AG04450 (cell line): ENCODE data around the gene ALG14. TPM values are rescaled to one million over a fixed set of nuclear protein-coding genes. Genes with fewer than 3 reads are reported as not detected.

Source experiments
- CTCF ChIA-PET: fragments of 300-600, 350-600 bp; formaldehyde crosslinking; extraction: SDS; loops from one replicate; lab custom pipeline; 2022; ENCODE audit warnings: antibody characterized with exemption, inconsistent platforms; lab: Charles Lee
- POLR2A ChIA-PET: fragments of 350-600 bp; formaldehyde crosslinking; extraction: SDS; loops from one replicate; lab custom pipeline; 2021; ENCODE audit warnings: antibody characterized with exemption, inconsistent platforms; lab: Yijun Ruan, JAX
- DNase-seq: peaks from one replicate; pipeline ENCODE4 v3.0.0-alpha.2; 2011; ENCODE audit warnings: low read depth, low spot score
- H3K27ac ChIP-seq: one replicate; pipeline ENCODE4 v1.5.1; 2012; ENCODE audit warnings: low read depth, low read length, control low read depth
- H3K27me3 ChIP-seq: one replicate; pipeline ENCODE4 v1.6.0; 2012; ENCODE audit warnings: low read length; ENCODE audit not compliant: control insufficient read depth, insufficient read depth
- H3K4me3 ChIP-seq: 2 replicates; pipeline ENCODE4 v1.5.1; 2011; ENCODE audit warnings: mild to moderate bottlenecking, low read depth, low read length, control low read depth
- H3K9me3 ChIP-seq: 2 replicates; pipeline ENCODE4 v1.5.1; 2012; ENCODE audit warnings: low read length; ENCODE audit not compliant: control insufficient read depth, insufficient read depth
- CTCF ChIP-seq: IDR thresholded peaks from 2 replicates; pipeline ENCODE4 v1.5.1; 2011; ENCODE audit warnings: low read depth, low read length, control low read depth, inconsistent platforms
- polyA plus RNA-seq: library from polyadenylated mRNA; depleted of rRNA; stranded (reverse); fragments of >200 nt; gene quantifications from 2 replicates; pipeline ENCODE4 v1.2.3, GENCODE V29; 2011

Gene ALG14
- polyA plus RNA-seq, 1 experiment = 3.1 TPM

GRCh38 chr1:94955767-94956632, 116.8 kb downstream of the ALG14 start:
- no peaks in the 10 kb centered on the region; the same call in 1 of the 2 replicates for H3K9me3 ChIP-seq
- TF ChIP-seq CTCF = no peak
- CTCF ChIA-PET = interaction anchor here (0.7 kb wide), 1 partner anchor 46 kb away, joined by 3 read pairs; no protein-coding TSS in a partner anchor
- no peak overlapping the region for H3K4me3 ChIP-seq
- POLR2A ChIA-PET = no interaction called here
- H3K27ac ChIP-seq = peak overlapping the region; percentile 24
- no peaks in the 10 kb centered on the region for H3K27me3 ChIP-seq
- DNase-seq = no peak

- Histone ChIP-seq H3K4me3 (no peak overlapping the region), H3K27me3 (no peaks in the 10 kb centered on the region), H3K27ac (peak overlapping the region; percentile 13), H3K9me3 (no peaks in the 10 kb centered on the region; the same call in 1 of the 2 replicates)
- POLR2A ChIA-PET = interaction anchor here (0.6 to 0.7 kb wide), 2 partner anchors 8 to 294 kb away, joined by 3 to 7 read pairs; no protein-coding TSS in a partner anchor
- DNase-seq = no peak
- CTCF ChIA-PET = interaction anchor here (0.6 to 2.0 kb wide), 3 partner anchors 87 to 123 kb away, joined by 3 to 5 read pairs (median 5); no protein-coding TSS in a partner anchor
- no peak for TF ChIP-seq CTCF
Observed at GRCh38 chr1:94954263-94955220, 118.2 kb downstream of the ALG14 start.

DNA sequence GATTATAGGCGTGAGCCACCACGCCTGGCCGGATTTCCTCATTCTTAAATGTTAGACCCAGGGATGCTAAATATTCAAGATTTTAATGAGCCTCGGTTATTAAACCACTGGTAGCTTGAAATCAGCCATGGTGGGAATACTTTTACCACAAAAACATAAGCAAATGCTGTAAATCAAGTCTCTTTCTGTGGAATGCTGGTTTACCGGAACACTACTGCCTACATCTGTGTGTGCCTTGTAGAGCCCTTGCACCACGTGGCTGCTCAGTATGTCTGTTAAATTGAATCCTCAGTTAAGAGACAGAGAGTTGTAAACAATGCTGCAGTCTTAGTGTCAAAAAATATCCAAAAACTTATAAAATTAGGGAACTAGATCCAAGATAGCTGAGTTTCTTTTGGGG, 119.0 kb downstream of the ALG14 start:
- no peak for DNase-seq
- Histone ChIP-seq H3K4me3 (no peak overlapping the region), H3K9me3 (no peaks in the 10 kb centered on the region; the same call in 1 of the 2 replicates), H3K27me3 (no peaks in the 10 kb centered on the region), H3K27ac (no peak overlapping the region)
- TF ChIP-seq CTCF = no peak
- ChIA-PET POLR2A (no interaction called here), CTCF (interaction anchor here (1.1 to 2.0 kb wide), 2 partner anchors 88 to 90 kb away, joined by 3 to 5 read pairs; no protein-coding TSS in a partner anchor)

DNA sequence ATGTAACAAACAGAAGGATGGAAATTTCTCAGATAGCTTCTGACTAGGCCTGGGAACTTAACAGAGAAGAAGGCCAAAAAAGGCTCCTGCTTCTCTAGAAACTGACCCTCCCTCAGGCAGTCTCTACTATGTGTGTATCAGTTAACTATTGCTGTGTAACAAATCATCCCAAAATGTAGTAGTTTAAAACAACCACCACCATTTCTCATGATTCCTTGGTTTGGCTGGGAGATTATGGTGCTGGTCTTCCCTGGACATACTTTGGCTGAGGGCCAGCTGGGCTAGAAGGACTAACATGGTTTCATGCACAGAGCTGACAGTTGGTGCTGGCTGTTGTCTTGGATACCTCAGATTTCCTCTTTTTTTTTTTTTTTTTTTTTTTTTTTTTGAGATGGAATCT, 119.6 kb downstream of the ALG14 start:
- no peak for DNase-seq
- no peak for TF ChIP-seq CTCF
- no peaks in the 10 kb centered on the region for H3K27me3 ChIP-seq
- POLR2A ChIA-PET = no interaction called here
- no peaks in the 10 kb centered on the region; the same call in 1 of the 2 replicates for H3K9me3 ChIP-seq
- H3K27ac ChIP-seq = no peak overlapping the region
- no peak overlapping the region for H3K4me3 ChIP-seq
- CTCF ChIA-PET = interaction anchor here (1.1 to 2.0 kb wide), 2 partner anchors 89 to 90 kb away, joined by 3 to 5 read pairs; no protein-coding TSS in a partner anchor
